ENCODE measurements around the gene MNX1. TPM values are rescaled to one million over a fixed set of nuclear protein-coding genes. Genes with fewer than 3 reads are reported as not detected.

MNX1 gene
- total and polyA plus RNA-seq, 10 of the 15 experiments (the other 5 are each of a cell fraction or from before 2014, with no cell fraction given), result 0.22 to 2.7 (median 1.3) TPM; not detected in 1

DNA sequence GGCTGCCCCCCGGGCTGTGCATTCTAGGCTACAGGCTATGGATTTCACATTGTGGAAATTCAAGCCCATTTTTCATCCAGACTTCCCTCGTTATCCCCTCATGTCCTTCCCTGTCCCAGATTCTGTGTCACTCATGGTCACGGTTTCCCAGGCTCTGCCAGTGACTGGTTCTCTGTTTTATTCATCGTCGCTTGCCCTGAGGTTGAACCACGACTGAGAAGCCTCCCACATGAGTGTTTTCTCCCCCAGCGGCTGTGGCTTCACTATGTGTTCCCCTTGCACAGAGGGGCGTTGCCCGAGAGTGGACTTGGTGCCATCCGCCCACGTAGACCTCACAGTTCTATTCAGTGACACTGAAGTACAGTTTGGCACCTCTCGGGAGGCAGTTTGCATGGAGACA is 47.0 kb downstream of the MNX1 start:
- no peak overlapping the region for H3K9ac ChIP-seq (ENCODE audit: control insufficient read depth, insufficient read depth, low read length)
- 71% methylated on average over 12 of the region's 12 CpGs for WGBS (ENCODE audit: insufficient coverage, insufficient replicate concordance, low lambda C conversion rate, missing lambda C conversion rate)
- no peak for TF ChIP-seq CHD1 (IDR thresholded peaks at IDR 0.05; ENCODE audit: low read depth, low read length)
- TF ChIP-seq, protein P1, sequence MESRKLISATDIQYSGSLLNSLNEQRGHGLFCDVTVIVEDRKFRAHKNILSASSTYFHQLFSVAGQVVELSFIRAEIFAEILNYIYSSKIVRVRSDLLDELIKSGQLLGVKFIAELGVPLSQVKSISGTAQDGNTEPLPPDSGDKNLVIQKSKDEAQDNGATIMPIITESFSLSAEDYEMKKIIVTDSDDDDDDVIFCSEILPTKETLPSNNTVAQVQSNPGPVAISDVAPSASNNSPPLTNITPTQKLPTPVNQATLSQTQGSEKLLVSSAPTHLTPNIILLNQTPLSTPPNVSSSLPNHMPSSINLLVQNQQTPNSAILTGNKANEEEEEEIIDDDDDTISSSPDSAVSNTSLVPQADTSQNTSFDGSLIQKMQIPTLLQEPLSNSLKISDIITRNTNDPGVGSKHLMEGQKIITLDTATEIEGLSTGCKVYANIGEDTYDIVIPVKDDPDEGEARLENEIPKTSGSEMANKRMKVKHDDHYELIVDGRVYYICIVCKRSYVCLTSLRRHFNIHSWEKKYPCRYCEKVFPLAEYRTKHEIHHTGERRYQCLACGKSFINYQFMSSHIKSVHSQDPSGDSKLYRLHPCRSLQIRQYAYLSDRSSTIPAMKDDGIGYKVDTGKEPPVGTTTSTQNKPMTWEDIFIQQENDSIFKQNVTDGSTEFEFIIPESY (IDR thresholded peaks at IDR 0.05), result no peak
- TF ChIP-seq FOS (IDR thresholded peaks at IDR 0.05; ENCODE audit: borderline replicate concordance, extremely low read depth, insufficient read length), result no peak
- TF ChIP-seq ZNF384 (IDR thresholded peaks at IDR 0.05; ENCODE audit: borderline replicate concordance, low read depth, low read length), result no peak
- H4K20me1 ChIP-seq (ENCODE audit: control insufficient read depth, insufficient read depth), result no peaks in the 10 kb centered on the region
- ATAC-seq (no peak), FAIRE-seq (no peak), DNase-seq (ENCODE audit: low read depth, low spot score) (no peak)
- H2AFZ ChIP-seq (ENCODE audit: control insufficient read depth, low read depth, low read length), result no peak overlapping the region
- in situ Hi-C loops (cut with MboI) (loop anchor here (10.0 kb wide), 1 partner anchor 291 kb away; no protein-coding TSS in a partner anchor), intact Hi-C loops (cut with micrococcal nuclease; ENCODE audit: unreplicated experiment) (no loop called here)
- H3K4me3 ChIP-seq, result no peak overlapping the region
- H3K27me3 ChIP-seq (replicated peaks in 1 of 2; ENCODE audit: control insufficient read depth in 2 of 2, insufficient read depth in 2 of 2, low read length in 1 of 2), result no peaks in the 10 kb centered on the region
- ChIA-PET CTCF (no interaction called here), RAD21 (ENCODE audit: unreplicated experiment) (no interaction called here), SMC1A (ENCODE audit: uncharacterized antibody, unreplicated experiment) (no interaction called here), POLR2A (no interaction called here)
- no peaks in the 10 kb centered on the region for H3K9me3 ChIP-seq (replicated peaks; ENCODE audit: control insufficient read depth, insufficient read depth, low read length)
- H3K4me2 ChIP-seq (ENCODE audit: control insufficient read depth, insufficient read depth), result no peak overlapping the region
- H3K79me2 ChIP-seq (ENCODE audit: control insufficient read depth, insufficient read depth, low read length), result no peaks in the 10 kb centered on the region
- H3K36me3 ChIP-seq (ENCODE audit: control insufficient read depth in 2 of 2, insufficient read depth in 2 of 2, low read length in 1 of 2), result peaks cover 42% of the 10 kb centered on the region in 2 experiments; a peak in 3 of 4 replicates
- BruUV-seq (replicated peaks), result TSS peak; percentile 4
- no peak overlapping the region for H3K27ac ChIP-seq (ENCODE audit: control insufficient read depth, insufficient read depth)
- H3K4me1 ChIP-seq (ENCODE audit: control insufficient read depth, insufficient read depth, low read length), result no peaks in the 10 kb centered on the region

DNA sequence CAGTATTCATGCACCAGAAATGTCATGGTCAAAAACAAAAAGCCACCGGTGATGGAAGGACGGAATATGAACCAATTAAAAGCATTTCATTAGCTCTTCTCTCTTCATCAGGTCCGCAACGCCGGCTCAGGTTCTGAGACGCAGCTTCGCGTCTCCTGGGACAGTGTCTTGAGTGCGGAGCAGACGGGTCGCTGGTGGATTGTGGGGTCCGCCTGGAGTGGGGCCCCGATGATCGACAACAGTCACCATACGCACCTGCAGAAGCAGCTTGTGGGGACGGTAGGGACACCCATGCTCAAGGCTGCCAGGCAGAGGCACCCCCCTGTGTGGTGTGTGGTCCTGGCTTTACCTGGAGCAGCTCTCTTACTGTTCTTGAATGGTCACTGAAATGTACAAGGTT is 47.6 kb downstream of the MNX1 start:
- POLR2A ChIA-PET, result no interaction called here
- no peak overlapping the region for H2AFZ ChIP-seq (ENCODE audit: control insufficient read depth, low read depth, low read length)
- H3K27me3 ChIP-seq (replicated peaks in 1 of 2; ENCODE audit: control insufficient read depth in 2 of 2, insufficient read depth in 2 of 2, low read length in 1 of 2), result no peaks in the 10 kb centered on the region
- FAIRE-seq, result no peak
- H3K4me1 ChIP-seq (ENCODE audit: control insufficient read depth, insufficient read depth, low read length), result no peaks in the 10 kb centered on the region
- peaks cover 45 to 46% of the 10 kb centered on the region in 2 experiments; a peak in 3 of 4 replicates for H3K36me3 ChIP-seq (ENCODE audit: control insufficient read depth in 2 of 2, insufficient read depth in 2 of 2, low read length in 1 of 2)
- 97% methylated on average over 16 of the region's 16 CpGs for WGBS (ENCODE audit: insufficient coverage, insufficient replicate concordance, low lambda C conversion rate, missing lambda C conversion rate)
- H3K9me3 ChIP-seq (replicated peaks; ENCODE audit: control insufficient read depth, insufficient read depth, low read length), result no peaks in the 10 kb centered on the region
- DNase-seq (ENCODE audit: low read depth, low spot score), result no peak
- BruUV-seq (replicated peaks), result no TSS peak
- ATAC-seq, result no peak
- in situ Hi-C loops (cut with MboI), result loop anchor here (10.0 kb wide), 1 partner anchor 292 kb away; no protein-coding TSS in a partner anchor
- H4K20me1 ChIP-seq (ENCODE audit: control insufficient read depth, insufficient read depth), result no peaks in the 10 kb centered on the region; the same call in 1 of the 2 replicates
- no peak overlapping the region for H3K27ac ChIP-seq (ENCODE audit: control insufficient read depth, insufficient read depth)
- no peak overlapping the region for H3K9ac ChIP-seq (ENCODE audit: control insufficient read depth, insufficient read depth, low read length)
- intact Hi-C loops (cut with micrococcal nuclease; ENCODE audit: unreplicated experiment), result no loop called here
- no peak overlapping the region for H3K4me3 ChIP-seq
- H3K4me2 ChIP-seq (ENCODE audit: control insufficient read depth, insufficient read depth), result no peak overlapping the region
- RAD21 ChIA-PET (ENCODE audit: unreplicated experiment), result no interaction called here
- SMC1A ChIA-PET (ENCODE audit: uncharacterized antibody, unreplicated experiment), result no interaction called here
- CTCF ChIA-PET, result no interaction called here
- no peaks in the 10 kb centered on the region for H3K79me2 ChIP-seq (ENCODE audit: control insufficient read depth, insufficient read depth, low read length)
- TF ChIP-seq, protein P2, sequence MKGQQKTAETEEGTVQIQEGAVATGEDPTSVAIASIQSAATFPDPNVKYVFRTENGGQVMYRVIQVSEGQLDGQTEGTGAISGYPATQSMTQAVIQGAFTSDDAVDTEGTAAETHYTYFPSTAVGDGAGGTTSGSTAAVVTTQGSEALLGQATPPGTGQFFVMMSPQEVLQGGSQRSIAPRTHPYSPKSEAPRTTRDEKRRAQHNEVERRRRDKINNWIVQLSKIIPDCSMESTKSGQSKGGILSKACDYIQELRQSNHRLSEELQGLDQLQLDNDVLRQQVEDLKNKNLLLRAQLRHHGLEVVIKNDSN (IDR thresholded peaks at IDR 0.05; ENCODE audit: borderline replicate concordance, extremely low read length, insufficient read depth, low read depth, low read length), result no peak
- no peak for TF ChIP-seq NR2F1 (conservative IDR thresholded peaks at IDR 0.05)
- no peak for TF ChIP-seq ZNF622 (IDR thresholded peaks at IDR 0.05)
- no peak for TF ChIP-seq KLF5 (IDR thresholded peaks at IDR 0.05; ENCODE audit: partially characterized antibody)
- no peak for TF ChIP-seq CBX3 (IDR thresholded peaks at IDR 0.05; ENCODE audit: borderline replicate concordance, low read depth)
- TF ChIP-seq CREM (IDR thresholded peaks at IDR 0.05; ENCODE audit: low read depth), result no peak
- TF ChIP-seq, protein P3, sequence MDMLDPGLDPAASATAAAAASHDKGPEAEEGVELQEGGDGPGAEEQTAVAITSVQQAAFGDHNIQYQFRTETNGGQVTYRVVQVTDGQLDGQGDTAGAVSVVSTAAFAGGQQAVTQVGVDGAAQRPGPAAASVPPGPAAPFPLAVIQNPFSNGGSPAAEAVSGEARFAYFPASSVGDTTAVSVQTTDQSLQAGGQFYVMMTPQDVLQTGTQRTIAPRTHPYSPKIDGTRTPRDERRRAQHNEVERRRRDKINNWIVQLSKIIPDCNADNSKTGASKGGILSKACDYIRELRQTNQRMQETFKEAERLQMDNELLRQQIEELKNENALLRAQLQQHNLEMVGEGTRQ (IDR thresholded peaks at IDR 0.05; ENCODE audit: borderline replicate concordance, low read depth, low read length), result no peak
- TF ChIP-seq RB1 (IDR thresholded peaks at IDR 0.05; ENCODE audit: borderline replicate concordance), result no peak
- no peak for TF ChIP-seq RELA (IDR thresholded peaks at IDR 0.05; ENCODE audit: borderline replicate concordance, partially characterized antibody)
- TF ChIP-seq MEF2A (IDR thresholded peaks at IDR 0.05; ENCODE audit: insufficient read depth, low read depth, low read length), result no peak
- TF ChIP-seq POU2F2 (IDR thresholded peaks at IDR 0.05; ENCODE audit: borderline replicate concordance, low read depth, low read length), result no peak
- TF ChIP-seq SMARCA5 (IDR thresholded peaks at IDR 0.05), result no peak
